GM10248 (cell line): ENCODE measurements around the gene TAF3.
"Not testable (repeated sequence)": the region's sequence is repeated elsewhere in the genome, so short reads cannot be mapped to it uniquely, and the experiment has no call there.

ENCODE experiments used
- CTCF ChIA-PET: fragments of 300-600 bp; sonication (Branson Sonifier 250); formaldehyde crosslinking; extraction: SDS; loops from one replicate; lab custom pipeline; 2021; ENCODE audit warnings: antibody characterized with exemption; lab: Yijun Ruan, JAX
- POLR2A ChIA-PET: fragments of 350-650 bp; sonication (Branson Sonifier 250); formaldehyde crosslinking; extraction: SDS; loops from one replicate; lab custom pipeline; 2020; ENCODE audit warnings: antibody characterized with exemption; lab: Yijun Ruan, JAX
- DNase-seq: peaks from one replicate; pipeline ENCODE4 v3.0.0; 2012; ENCODE audit errors: extremely low spot score
- TF ChIP-seq, protein P1 (sequence below): IDR thresholded peaks from 2 replicates; pipeline ENCODE4 v1.5.1; 2012; ENCODE audit warnings: mild to moderate bottlenecking, low read depth; ENCODE audit errors: extremely low read depth, missing control alignments, control extremely low read depth

Gene TAF3, protein sequence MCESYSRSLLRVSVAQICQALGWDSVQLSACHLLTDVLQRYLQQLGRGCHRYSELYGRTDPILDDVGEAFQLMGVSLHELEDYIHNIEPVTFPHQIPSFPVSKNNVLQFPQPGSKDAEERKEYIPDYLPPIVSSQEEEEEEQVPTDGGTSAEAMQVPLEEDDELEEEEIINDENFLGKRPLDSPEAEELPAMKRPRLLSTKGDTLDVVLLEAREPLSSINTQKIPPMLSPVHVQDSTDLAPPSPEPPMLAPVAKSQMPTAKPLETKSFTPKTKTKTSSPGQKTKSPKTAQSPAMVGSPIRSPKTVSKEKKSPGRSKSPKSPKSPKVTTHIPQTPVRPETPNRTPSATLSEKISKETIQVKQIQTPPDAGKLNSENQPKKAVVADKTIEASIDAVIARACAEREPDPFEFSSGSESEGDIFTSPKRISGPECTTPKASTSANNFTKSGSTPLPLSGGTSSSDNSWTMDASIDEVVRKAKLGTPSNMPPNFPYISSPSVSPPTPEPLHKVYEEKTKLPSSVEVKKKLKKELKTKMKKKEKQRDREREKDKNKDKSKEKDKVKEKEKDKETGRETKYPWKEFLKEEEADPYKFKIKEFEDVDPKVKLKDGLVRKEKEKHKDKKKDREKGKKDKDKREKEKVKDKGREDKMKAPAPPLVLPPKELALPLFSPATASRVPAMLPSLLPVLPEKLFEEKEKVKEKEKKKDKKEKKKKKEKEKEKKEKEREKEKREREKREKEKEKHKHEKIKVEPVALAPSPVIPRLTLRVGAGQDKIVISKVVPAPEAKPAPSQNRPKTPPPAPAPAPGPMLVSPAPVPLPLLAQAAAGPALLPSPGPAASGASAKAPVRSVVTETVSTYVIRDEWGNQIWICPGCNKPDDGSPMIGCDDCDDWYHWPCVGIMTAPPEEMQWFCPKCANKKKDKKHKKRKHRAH

DNA sequence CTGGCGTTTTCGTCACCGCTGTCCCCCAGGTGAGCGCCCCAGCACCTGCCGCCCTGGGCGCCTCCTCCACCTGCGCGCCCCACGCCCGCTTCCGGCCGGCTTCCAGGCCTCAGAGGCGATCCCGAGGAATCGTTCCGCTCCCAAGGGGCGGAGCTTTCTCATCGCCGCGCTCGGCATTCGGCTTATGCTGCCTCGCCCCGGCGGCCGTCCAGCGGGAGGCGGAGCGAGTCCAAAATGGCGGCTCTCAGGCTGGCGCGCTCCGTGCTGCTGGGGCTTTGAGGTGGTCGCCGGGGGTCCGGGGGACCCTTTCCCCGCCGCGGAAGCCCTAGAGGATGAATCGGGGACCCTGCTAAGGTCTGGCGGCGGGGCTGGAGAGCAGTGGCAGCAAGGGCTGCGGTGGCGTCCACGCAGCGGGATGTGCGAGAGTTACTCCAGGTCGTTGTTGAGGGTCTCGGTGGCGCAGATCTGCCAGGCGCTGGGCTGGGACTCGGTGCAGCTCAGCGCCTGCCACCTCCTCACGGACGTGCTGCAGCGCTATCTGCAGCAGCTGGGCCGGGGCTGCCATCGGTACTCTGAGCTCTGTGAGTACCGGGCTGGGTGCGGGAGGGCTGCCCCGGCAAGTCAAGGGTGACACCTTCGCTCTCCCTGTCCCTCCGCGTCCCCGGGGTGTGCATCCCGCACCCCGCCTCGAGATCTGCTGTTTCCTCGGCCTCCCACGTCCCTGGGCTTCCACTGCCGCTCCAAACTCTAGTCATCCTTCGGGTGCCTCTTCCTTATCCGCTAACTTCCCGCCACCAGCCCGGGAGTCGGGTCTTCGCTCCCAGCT is at the start of gene TAF3:
Gene TAF3, plus strand, starts transcription at position 211 of the 826 bp plus-strand sequence. Its CDS starts 205 bp downstream, at position 416.
- peak; percentile 95 for DNase-seq
- TF ChIP-seq, protein P1, sequence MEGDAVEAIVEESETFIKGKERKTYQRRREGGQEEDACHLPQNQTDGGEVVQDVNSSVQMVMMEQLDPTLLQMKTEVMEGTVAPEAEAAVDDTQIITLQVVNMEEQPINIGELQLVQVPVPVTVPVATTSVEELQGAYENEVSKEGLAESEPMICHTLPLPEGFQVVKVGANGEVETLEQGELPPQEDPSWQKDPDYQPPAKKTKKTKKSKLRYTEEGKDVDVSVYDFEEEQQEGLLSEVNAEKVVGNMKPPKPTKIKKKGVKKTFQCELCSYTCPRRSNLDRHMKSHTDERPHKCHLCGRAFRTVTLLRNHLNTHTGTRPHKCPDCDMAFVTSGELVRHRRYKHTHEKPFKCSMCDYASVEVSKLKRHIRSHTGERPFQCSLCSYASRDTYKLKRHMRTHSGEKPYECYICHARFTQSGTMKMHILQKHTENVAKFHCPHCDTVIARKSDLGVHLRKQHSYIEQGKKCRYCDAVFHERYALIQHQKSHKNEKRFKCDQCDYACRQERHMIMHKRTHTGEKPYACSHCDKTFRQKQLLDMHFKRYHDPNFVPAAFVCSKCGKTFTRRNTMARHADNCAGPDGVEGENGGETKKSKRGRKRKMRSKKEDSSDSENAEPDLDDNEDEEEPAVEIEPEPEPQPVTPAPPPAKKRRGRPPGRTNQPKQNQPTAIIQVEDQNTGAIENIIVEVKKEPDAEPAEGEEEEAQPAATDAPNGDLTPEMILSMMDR, result no peak
- CTCF ChIA-PET, result interaction anchor here (0.7 to 4.0 kb wide), 11 partner anchors 10 to 293 kb away, joined by 3 to 17 read pairs (median 4); partner anchors contain the start of genes ATP5F1C and KIN
- POLR2A ChIA-PET, result interaction anchor here (0.6 kb wide), 1 partner anchor 31 kb away, joined by 3 read pairs; the partner anchor contains the start of genes ATP5F1C and KIN

DNA sequence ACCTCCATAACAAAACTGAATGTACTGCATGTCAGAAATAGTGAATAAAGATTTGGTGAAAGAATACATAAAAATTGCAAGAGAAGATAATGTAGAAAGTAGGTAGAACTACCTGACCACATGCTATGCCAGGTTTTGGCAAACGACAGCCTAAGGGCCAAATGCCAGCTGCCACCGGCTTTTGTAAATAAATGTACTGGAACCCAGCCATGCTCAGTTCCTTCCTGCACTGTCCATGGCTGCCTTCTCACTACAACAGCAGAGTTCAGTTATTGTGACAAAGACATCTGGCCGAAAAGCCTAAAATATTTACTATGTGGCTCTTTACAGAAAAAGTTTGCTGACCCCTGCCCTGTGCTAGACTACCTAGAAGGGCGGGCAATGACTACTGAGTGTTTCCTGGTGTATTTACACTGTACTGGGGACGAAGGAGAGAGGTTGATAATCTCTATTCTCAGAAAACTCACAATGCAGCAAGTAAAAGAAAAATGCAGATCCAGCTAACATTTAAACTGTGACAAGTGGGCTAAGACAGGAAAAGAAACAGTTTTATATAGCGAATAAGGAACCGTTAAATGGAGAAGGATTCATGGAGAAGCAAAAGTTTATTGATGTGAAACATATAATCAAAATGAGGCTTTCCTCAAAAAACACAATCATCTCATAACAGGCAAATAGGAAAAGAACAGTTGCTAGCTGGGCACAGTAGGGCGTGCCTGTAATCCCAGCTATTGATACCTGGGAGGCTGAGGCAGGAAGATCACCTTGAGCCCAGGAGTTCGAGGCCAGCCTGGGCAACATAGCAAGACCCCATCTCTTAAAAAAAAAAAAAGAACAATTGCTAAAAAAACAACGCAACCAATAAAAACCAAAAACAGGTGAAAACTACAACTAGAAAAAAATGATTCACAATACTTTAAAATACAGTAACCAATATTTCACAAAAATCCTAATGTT is 44.2 kb upstream of the TAF3 start:
- TF ChIP-seq, protein P1, result no peak
- no peak for DNase-seq
- ChIA-PET CTCF (no interaction called here), POLR2A (no interaction called here)

DNA sequence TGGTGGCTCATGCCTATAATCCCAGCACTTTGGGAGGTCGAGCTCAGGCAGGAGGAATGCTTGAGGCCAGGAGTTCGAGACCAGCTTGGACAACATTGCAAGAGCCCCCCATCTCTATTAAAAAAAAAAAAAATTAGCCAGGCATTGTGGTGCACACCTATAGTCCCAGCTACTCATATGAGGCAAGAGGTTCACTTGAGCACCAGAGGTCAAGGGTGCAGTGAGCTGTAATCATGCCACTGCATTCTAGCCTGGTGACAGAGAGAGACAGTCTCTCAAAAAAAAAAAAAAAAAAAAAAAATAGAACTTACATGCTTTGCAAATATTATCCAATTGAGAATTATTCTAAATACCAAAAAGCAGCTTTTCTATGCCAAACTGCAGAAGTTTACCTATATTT is 41.5 kb upstream of the TAF3 start:
- no peak for DNase-seq
- TF ChIP-seq, protein P1, result no peak
- CTCF ChIA-PET, result interaction anchor here (1.0 to 2.6 kb wide), 3 partner anchors 11 to 16 kb away, joined by 4 to 7 read pairs (median 6); partner anchors contain the start of genes ATP5F1C and KIN
- POLR2A ChIA-PET, result interaction anchor here (0.6 to 0.7 kb wide), 2 partner anchors 8 to 13 kb away, joined by 3 read pairs; no protein-coding TSS in a partner anchor

DNA sequence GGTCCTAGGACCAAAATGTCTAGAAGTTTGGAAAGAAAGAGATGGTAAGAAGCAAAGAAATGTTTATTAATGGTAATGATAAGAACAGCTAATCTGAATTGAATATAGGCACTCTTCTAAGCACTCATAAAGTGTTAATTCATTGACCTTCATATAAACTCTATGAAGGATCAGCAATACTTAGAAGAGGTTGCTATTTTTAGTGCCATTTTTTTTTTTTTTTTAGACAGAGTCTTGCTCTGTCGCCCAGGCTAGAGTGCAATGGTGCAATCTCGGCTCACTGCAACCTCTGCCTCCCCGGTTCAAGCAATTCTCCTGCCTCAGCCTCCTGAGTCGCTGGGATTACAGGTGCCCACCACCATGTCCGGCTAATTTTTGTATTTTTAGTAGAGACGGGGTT is 36.1 kb upstream of the TAF3 start:
- CTCF ChIA-PET, POLR2A ChIA-PET: not testable (repeated sequence)

DNA sequence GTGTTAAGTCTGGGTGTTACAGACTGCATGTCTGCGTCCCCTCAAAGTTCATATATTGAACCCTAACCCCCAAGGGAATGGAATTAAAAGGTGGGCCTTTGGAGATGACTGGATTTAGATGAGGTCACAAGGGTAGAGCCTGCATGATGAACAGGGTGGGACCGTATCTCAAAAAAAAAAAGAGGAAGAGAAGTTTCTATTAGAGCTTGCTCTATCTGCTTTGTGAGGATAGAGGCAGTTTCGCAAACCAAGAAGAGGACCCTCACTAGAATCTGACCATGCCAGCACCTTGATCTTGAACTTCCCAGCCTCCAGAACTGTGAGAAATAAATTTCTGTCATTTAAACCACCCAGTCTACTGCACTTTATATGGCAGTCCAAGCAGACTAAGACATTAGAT is 31.9 kb upstream of the TAF3 start:
- TF ChIP-seq, protein P1, result no peak
- DNase-seq, result no peak
- CTCF ChIA-PET, result no interaction called here
- POLR2A ChIA-PET, result no interaction called here

More for the DNA sequence above, 36.1 kb upstream of the TAF3 start:
- DNase-seq, result not testable (repeated sequence)
